ENCODE results near the gene ETNK1.

ETNK1 gene

DNA sequence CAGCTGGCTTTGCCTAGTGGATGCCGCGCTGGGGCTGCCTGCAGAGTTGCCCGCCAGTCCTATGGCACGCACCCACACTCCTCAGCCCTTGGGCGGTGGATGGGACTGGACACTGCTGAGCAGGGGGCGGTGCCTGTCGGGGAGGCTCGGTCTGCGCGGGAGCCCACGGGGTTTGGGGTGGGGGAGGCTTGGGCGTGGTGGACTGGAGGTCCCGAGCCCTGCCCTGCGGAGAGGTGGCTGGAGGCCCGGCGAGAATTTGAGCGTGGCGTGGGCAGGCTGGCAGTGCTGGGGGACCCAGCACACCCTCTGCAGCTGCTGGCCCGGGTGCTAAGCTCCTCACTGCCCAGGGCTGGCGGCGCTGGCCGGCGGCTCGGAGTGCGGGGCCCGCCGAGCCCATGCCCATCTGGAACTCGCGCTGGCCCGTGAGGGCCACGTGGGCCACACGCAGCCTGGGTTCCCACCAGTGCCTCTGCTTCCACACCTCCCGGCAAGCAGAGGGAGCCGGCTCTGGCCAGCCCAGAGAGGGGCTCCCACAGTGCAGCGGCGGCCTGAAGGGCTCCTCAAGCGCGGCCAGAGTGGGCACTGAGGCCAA lies 68.1 kb downstream of the ETNK1 start:
- TF ChIP-seq, protein P1, sequence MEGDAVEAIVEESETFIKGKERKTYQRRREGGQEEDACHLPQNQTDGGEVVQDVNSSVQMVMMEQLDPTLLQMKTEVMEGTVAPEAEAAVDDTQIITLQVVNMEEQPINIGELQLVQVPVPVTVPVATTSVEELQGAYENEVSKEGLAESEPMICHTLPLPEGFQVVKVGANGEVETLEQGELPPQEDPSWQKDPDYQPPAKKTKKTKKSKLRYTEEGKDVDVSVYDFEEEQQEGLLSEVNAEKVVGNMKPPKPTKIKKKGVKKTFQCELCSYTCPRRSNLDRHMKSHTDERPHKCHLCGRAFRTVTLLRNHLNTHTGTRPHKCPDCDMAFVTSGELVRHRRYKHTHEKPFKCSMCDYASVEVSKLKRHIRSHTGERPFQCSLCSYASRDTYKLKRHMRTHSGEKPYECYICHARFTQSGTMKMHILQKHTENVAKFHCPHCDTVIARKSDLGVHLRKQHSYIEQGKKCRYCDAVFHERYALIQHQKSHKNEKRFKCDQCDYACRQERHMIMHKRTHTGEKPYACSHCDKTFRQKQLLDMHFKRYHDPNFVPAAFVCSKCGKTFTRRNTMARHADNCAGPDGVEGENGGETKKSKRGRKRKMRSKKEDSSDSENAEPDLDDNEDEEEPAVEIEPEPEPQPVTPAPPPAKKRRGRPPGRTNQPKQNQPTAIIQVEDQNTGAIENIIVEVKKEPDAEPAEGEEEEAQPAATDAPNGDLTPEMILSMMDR (IDR thresholded peaks at IDR 0.05) = no peak

DNA sequence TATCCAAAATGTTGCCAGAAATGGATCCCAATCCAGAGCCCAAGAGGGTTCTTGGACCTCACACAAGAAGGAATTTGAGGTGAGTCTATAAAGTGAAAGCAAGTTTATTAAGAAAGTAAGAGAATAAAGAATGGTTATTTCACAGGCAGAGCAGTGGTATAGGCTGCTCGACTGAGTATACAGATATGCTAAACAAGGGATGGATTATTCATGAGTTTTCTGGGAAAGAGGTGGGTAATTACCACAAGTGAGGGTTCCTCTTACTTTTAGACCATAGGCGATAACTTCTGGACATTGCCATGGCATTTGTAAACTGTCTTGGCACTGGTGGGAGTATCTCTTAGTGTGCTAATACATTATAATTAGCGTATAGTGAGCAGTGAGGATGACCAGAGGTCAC lies 73.6 kb downstream of the ETNK1 start:
- TF ChIP-seq, protein P1 (IDR thresholded peaks at IDR 0.05) = no peak

DNA sequence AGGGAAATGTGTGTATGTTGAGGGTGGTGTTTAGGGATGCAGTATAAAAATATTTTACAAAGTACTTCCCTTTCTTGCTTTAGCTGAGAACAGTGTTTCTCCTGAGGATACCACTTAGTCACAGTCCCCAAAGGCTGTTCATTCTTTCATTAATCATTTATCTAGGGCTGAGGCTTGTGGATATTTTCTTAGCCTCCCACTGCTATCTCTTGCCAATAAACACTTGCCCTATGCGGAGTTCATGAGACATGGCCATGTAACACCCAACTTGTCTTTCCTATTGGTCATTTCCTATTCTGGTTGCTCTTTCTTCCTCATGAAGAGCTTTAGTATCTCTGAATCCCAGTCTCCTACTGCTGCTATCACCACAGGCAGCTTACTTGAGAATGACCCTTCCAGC lies 75.1 kb downstream of the ETNK1 start:
- TF ChIP-seq, protein P1 (IDR thresholded peaks at IDR 0.05) = no peak

DNA sequence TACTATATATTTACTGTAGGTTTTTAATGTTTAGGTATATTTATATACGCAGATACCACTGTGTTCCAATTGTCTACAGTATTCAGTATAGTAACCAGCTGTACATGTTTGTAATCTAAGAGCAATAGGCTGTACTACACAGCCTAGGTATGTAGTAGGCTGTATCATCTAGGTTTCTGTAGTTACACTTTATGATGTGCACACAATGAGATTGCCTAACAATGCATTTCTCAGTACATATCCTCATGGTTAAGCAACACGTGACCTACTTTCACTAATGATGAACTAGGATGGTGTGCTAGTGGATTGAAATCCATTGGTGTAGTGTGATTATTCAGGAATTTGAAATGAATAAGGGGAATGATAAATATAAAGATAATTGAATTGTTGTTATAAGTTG lies 77.7 kb downstream of the ETNK1 start:
- TF ChIP-seq, protein P1 (IDR thresholded peaks at IDR 0.05) = no peak

DNA sequence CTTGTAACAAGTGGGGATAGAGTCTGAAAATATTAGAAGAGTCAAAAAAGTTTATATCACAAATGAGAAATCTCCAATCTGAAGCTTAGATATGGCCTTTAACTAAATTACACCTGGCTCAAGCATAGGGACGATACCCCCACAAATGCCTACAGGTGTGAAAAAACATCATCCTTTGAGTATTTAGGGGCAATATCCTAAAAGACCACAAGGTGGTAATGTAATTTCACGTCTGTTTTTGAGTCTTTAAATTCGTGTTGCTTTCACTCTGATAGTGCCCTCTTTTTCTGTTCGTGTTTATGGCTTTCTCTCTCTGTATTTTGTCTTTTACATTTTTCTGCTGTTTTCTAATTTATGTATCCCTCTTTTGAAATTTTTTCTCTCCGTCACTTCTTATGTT lies 84.3 kb downstream of the ETNK1 start:
- TF ChIP-seq, protein P1 (IDR thresholded peaks at IDR 0.05) = peak; percentile 56

DNA sequence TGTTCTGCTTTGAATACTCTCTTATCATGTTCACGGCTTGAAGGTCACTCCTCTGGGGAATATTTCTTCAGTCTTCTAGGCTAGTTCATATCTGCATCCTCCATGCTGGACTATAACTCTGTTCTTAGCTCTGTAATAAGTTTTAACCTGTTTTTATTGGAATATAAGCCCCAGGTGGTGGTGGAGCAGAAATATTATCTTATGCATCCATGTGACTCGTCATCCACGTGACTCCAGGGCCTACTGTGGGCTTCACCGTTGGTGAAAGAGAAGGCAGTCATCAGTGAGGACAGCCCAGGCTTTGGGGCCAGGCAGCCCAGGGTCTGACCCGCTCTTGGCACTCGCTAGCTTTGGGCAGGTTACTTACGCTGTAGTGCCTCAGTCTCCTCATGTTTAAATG lies 87.1 kb downstream of the ETNK1 start:
- TF ChIP-seq, protein P1 (IDR thresholded peaks at IDR 0.05) = no peak

DNA sequence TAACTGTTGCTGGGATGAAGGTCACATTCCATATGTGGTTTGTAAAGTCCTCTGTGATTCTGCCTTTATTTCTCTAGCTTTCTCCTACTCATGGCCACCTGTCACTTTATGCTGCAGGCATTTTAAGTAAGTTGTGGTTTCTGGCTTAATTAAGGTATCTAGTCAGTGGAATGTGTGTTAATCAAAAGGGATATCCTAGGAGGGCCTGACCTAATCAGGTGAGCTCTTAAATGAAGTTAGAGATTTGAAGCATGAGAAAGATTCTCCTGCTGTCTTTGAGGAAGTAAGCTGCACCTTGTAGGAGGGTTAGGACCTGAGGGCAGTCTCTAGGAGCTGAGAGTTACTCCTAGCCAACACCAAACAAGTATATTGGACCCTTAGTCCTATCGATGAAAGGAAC lies 90.3 kb downstream of the ETNK1 start:
- TF ChIP-seq, protein P1 (IDR thresholded peaks at IDR 0.05) = no peak

DNA sequence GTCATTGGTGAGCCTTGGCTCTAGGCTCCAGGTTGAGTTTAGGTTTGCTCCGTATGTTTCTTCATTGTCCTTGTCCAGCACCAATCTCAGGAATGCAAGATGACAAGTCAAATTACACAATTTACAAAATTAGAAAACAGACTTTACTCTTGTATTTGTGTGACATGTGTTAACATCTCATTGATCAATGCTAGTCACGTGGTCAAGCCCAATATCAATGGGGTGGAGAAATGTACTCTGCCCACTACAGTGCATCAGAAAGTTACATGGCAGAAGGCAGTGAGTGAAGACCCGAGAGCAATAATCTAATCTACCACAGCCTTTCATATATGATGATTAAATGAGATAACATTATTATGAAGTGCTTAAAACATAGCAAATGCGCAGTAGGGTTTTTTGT lies 94.8 kb downstream of the ETNK1 start:
- TF ChIP-seq, protein P1 (IDR thresholded peaks at IDR 0.05) = no peak
